Thoracic aorta (tissue), 2 donors: ENCODE results near the gene NAT9. TPM values are rescaled to one million over a fixed set of nuclear protein-coding genes. Genes with fewer than 3 reads are reported as not detected.
A peak's percentile ranks its signal among the peaks of the same experiment; 100 is the strongest.

Source experiments
- ATAC-seq: fragments of 150-250 bp; one replicate; pipeline ENCODE4 v1.8.0; 2017; ENCODE audit warnings: low read depth; ENCODE audit not compliant: insufficient number of reproducible peaks, low FRiP score
- DNase-seq: peaks from one replicate; pipeline ENCODE4 v3.0.0-alpha.2; 2020; ENCODE audit warnings: low spot score
- H3K27ac ChIP-seq, 2 donors: fragments of 200-600 bp; sonication (generic); 1 replicate in 1 of 2; 2 replicates in 1 of 2; pipeline ENCODE4 v1.5.1; 2016; ENCODE audit warnings: mild to moderate bottlenecking in 2 of 2, moderate library complexity in 2 of 2
- H3K27me3 ChIP-seq: fragments of 200-600 bp; sonication (generic); replicated peaks from 2 replicates; pipeline ENCODE4 v1.6.0; 2016; ENCODE audit warnings: mild to moderate bottlenecking; ENCODE audit not compliant: insufficient read depth
- H3K36me3 ChIP-seq: fragments of 200-600 bp; sonication (generic); one replicate; pipeline ENCODE4 v1.5.1; 2016
- H3K4me1 ChIP-seq, 2 donors: fragments of 200-600 bp; sonication (generic); 1 replicate in 1 of 2; 2 replicates in 1 of 2; pipeline versions ENCODE4 v1.5.1 to v1.6.0; 2016; ENCODE audit warnings: low read depth in 2 of 2, mild to moderate bottlenecking in 1 of 2; ENCODE audit not compliant: control insufficient read depth in 1 of 2
- H3K4me3 ChIP-seq: fragments of 200-600 bp; sonication (generic); 2 replicates; pipeline ENCODE4 v1.5.1; 2016; ENCODE audit warnings: mild to moderate bottlenecking
- H3K9me3 ChIP-seq: fragments of 200-600 bp; sonication (generic); 2 replicates; pipeline ENCODE4 v1.5.1; 2016
- CTCF ChIP-seq: fragments of 200-600 bp; sonication (generic); IDR thresholded peaks from one replicate; pipeline ENCODE4 v1.5.1; 2019; ENCODE audit warnings: antibody characterized with exemption
- total RNA-seq, 2 donors: library from RNA; depleted of rRNA; stranded (reverse); fragments of >200 nt; gene quantifications; one replicate each; pipeline versions ENCODE4 v1.1.0 to v1.2.3, GENCODE V29; 2016

NAT9 gene
- total RNA-seq, 2 donors from 2014 or later: 37.1 to 39.4 TPM

DNA sequence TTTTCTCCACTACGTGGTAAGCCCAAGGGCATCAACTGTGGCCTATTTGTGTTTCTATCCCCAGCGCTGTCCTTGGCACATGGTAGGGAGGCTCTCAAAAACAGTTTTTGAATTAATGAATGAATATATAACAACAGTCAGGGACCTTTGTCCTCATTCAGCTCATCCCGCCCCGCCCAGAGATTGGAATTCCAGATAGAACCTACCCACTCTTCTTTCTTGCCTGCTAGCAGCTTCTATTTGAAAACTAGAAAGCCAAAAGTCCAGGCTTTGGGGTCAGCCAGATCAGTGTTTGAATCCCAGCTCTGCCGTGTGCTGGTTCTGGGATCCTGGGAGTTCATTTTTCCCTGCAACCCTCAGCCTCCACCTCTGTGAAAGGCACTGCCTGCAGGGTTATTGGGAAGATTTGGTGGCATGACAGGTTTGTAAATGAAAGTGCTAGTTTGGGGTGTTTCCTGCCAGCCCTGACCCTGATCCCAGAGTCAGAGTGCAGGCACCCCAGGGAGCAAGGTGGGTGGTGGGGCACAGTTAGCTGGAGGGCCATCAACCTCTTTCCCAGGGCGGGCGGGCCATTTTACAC, 23.2 kb downstream of the NAT9 start:
- DNase-seq (no peak), ATAC-seq (no peak)
- no peaks in the 10 kb centered on the region for H3K27me3 ChIP-seq
- no peak overlapping the region for H3K4me3 ChIP-seq
- H3K9me3 ChIP-seq: no peaks in the 10 kb centered on the region
- H3K36me3 ChIP-seq: no peaks in the 10 kb centered on the region
- no peak overlapping the region for H3K27ac ChIP-seq
- TF ChIP-seq CTCF: no peak
- H3K4me1 ChIP-seq: peaks cover 14 to 31% of the 10 kb centered on the region in 2 donors

- no peak for TF ChIP-seq CTCF
- Histone ChIP-seq H3K27ac (no peak overlapping the region), H3K4me3 (no peak overlapping the region), H3K4me1 (peaks cover 14 to 31% of the 10 kb centered on the region in 2 donors), H3K27me3 (no peaks in the 10 kb centered on the region), H3K36me3 (no peaks in the 10 kb centered on the region), H3K9me3 (no peaks in the 10 kb centered on the region)
- DNase-seq (no peak), ATAC-seq (no peak)
These were observed 23.7 kb downstream of the NAT9 start for GRCh38 chr17:74752415-74752814.

DNA sequence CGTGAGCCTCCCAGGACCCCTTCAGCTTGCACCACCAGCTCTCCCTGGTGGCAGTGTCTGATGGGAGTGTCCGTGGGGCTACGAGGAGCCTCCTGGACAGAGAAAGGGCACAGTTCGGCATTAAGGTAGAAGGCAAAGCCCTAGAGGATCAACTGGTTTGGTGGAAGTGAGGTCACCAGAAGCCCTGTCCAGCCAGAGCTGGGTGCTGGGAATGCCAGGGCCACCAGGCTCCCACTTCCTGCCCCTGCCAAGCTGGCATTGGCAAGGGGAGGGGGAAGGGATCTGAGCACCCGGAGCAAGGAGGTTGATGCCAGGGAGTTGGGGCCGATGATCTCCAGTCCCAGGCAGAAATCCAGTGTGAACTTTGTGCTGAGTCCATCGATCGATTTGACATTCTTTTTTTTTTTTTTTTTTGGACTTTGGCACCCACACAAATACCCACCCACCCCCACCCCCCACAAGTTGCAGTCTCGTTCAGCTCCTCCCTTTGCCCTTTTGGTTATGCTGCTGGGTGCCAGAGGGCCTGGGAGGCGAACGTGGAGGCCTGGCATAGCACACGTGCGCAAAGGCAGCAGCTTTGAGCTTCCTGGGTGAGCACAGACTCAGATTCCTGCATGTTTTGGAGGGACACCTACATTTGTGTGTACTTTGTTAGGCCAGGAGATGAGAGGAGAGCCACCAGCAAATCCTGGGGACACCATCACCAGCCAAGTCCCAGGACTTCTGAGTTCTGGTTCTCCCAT, 25.6 kb downstream of the NAT9 start:
- peaks cover 11 to 27% of the 10 kb centered on the region in 2 donors for H3K4me1 ChIP-seq

GRCh38 chr17:74750039-74750326, 26.2 kb downstream of the NAT9 start:
- H3K27me3 ChIP-seq: no peaks in the 10 kb centered on the region
- peak overlapping the region; percentile 98 for H3K4me3 ChIP-seq
- peaks cover 11 to 30% of the 10 kb centered on the region in 2 donors for H3K4me1 ChIP-seq
- peak overlapping the region; percentile 70 to 85 for H3K27ac ChIP-seq
- DNase-seq: no peak
- H3K36me3 ChIP-seq: no peaks in the 10 kb centered on the region
- ATAC-seq: no peak
- H3K9me3 ChIP-seq: no peaks in the 10 kb centered on the region
- no peak for TF ChIP-seq CTCF

More for the DNA sequence above, 25.6 kb downstream of the NAT9 start:
- Histone ChIP-seq H3K36me3 (no peaks in the 10 kb centered on the region), H3K27ac (peak overlapping the region; percentile 70 to 85), H3K27me3 (no peaks in the 10 kb centered on the region), H3K4me3 (peak overlapping the region; percentile 98), H3K9me3 (no peaks in the 10 kb centered on the region)
- DNase-seq: no peak
- no peak for ATAC-seq
- no peak for TF ChIP-seq CTCF

DNA sequence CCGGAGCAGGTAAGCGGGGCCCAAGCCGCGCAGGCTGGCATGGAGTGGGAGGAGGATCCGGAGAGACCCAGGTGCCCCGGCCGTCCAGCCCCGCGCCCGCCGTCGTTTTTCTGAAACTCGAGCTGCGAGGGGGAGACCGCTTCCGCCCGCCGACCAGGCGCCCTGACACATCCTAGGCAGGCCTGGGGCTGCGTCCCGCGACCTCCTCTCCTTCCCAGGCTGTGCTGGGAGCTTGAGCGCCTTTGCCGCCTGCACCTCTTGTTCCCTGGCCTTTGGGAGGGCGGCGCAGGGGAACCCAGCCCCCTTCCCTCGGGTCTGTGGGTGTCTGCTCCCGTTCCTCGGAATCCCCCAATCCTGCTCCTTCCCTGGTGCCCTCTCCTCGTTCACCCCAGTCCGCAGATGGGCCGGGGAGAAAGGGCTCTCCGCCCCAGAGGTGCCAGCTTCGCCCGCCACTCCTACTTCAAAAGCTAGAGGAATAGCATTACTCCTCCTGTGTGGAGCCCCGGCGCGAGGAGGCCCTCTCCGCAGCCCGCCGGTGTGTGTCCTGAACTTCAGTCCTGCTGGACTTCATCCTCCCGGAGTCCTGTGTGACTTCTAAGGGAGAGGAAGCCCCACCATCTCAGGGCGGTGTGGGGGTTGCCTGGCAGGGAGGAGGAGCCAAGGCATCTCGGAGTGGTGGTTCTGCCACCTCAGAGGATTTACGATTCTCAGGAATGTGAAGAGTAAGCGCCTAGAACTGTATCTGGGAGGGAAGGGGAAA, 26.7 kb downstream of the NAT9 start:
- ATAC-seq: no peak
- no peaks in the 10 kb centered on the region for H3K36me3 ChIP-seq
- no peaks in the 10 kb centered on the region for H3K9me3 ChIP-seq
- H3K4me3 ChIP-seq: peak overlapping the region; percentile 98
- no peaks in the 10 kb centered on the region for H3K27me3 ChIP-seq
- DNase-seq: no peak
- TF ChIP-seq CTCF: no peak
- peaks cover 11 to 33% of the 10 kb centered on the region in 2 donors for H3K4me1 ChIP-seq
- H3K27ac ChIP-seq: peak overlapping the region; percentile 70 to 85
